GM12878 (cell line): ENCODE data around the gene PTH. TPM values are rescaled to one million over a fixed set of nuclear protein-coding genes. Genes with fewer than 3 reads are reported as not detected.

Experiments
- CBX3 ChIP-seq: fragments of 200-600 bp; sonication (generic); IDR thresholded peaks from 2 replicates; pipeline ENCODE4 v1.6.1; 2016; ENCODE audit warnings: low read depth, borderline replicate concordance
- CREM ChIP-seq: IDR thresholded peaks from 2 replicates; pipeline ENCODE4 v1.6.1; 2014; ENCODE audit warnings: antibody characterized with exemption, low read depth
- ESRRA ChIP-seq: IDR thresholded peaks from 2 replicates; pipeline ENCODE4 v1.6.1; 2012; ENCODE audit warnings: mild to moderate bottlenecking, low read length, improper control_type of control experiment
- FOS ChIP-seq: IDR thresholded peaks from 3 replicates; pipeline ENCODE4 v1.6.1; 2011; ENCODE audit warnings: borderline replicate concordance; ENCODE audit not compliant: insufficient read length; ENCODE audit errors: extremely low read depth
- HDAC2 ChIP-seq: fragments of 200-600 bp; sonication (generic); IDR thresholded peaks from 2 replicates; pipeline ENCODE4 v1.6.1; 2017
- IKZF2 ChIP-seq, 2 experiments: fragments of 450-650 bp; IDR thresholded peaks; 2 replicates each; pipeline ENCODE4 v1.6.1; 2017; ENCODE audit warnings: mild to moderate bottlenecking in 2 of 2, moderate library complexity in 2 of 2
- JUND ChIP-seq: IDR thresholded peaks from 2 replicates; pipeline ENCODE4 v1.6.1; 2012; ENCODE audit warnings: low read depth, mild to moderate bottlenecking, low read length, improper control_type of control experiment, moderate library complexity
- KLF5 ChIP-seq: fragments of 450-650 bp; IDR thresholded peaks from 2 replicates; pipeline ENCODE4 v1.6.1; 2014; ENCODE audit warnings: mild to moderate bottlenecking; ENCODE audit not compliant: partially characterized antibody
- LARP7 ChIP-seq: fragments of 450-650 bp; IDR thresholded peaks from 2 replicates; pipeline ENCODE4 v1.6.1; 2017; ENCODE audit warnings: mild to moderate bottlenecking
- NR2F1 ChIP-seq: fragments of 450-650 bp; conservative IDR thresholded peaks from 2 replicates; pipeline ENCODE4 v1.6.1; 2017; ENCODE audit warnings: mild to moderate bottlenecking
- NRF1 ChIP-seq: conservative IDR thresholded peaks from 2 replicates; pipeline ENCODE4 v1.6.1; 2011; ENCODE audit warnings: mild to moderate bottlenecking, low read depth, low read length, improper control_type of control experiment
- SIX5 ChIP-seq: IDR thresholded peaks from 2 replicates; pipeline ENCODE4 v1.6.1; 2011; ENCODE audit warnings: mild to moderate bottlenecking, low read depth, low read length, moderate library complexity; ENCODE audit not compliant: severe bottlenecking
- STAT1 ChIP-seq: fragments of 450-650 bp; conservative IDR thresholded peaks from 2 replicates; pipeline ENCODE4 v1.6.1; 2014; ENCODE audit warnings: antibody characterized with exemption, mild to moderate bottlenecking
- STAT3 ChIP-seq: IDR thresholded peaks from 2 replicates; pipeline ENCODE4 v1.6.1; 2011; ENCODE audit warnings: low read depth, low read length, improper control_type of control experiment
- TARDBP ChIP-seq: IDR thresholded peaks from 2 replicates; pipeline ENCODE4 v1.6.1; 2016; ENCODE audit warnings: borderline replicate concordance
- TCF12 ChIP-seq: IDR thresholded peaks from 2 replicates; pipeline ENCODE4 v1.6.1; 2011; ENCODE audit warnings: low read depth, mild to moderate bottlenecking, low read length
- polyA plus RNA-seq, 11 experiments: library from polyadenylated mRNA; depleted of rRNA in 4 of 11; unstranded in 6 of 11; stranded (reverse) in 5 of 11; fragments of >200 nt; fragmentation: Nextera tagmentation in 4 of 11; fragmentation: Illumina TruSeq in 1 of 11; extraction: Ambion mirVana in 4 of 11; extraction: Trizol in 1 of 11; gene quantifications; 1 replicate in 1 of 11; 2 replicates in 10 of 11; pipeline versions ENCODE4 v1.2.1 to v1.2.3, GENCODE V29; 2011 to 2016; ENCODE audit warnings: inconsistent platforms in 2 of 11, missing spikeins in 2 of 11, low read depth in 1 of 11
- total RNA-seq, 4 experiments: library from RNA; depleted of rRNA in 3 of 4; stranded (reverse); fragments of >200 nt in 3 of 4; fragmentation: Illumina TruSeq in 1 of 4; extraction: Trizol in 1 of 4; gene quantifications; 2 replicates each; pipeline versions ENCODE4 v1.2.1 to v1.2.3, GENCODE V29; 2013 to 2021
- TF ChIP-seq, protein P1 (sequence below), 3 experiments: IDR thresholded peaks in 2 of 3; conservative IDR thresholded peaks in 1 of 3; 2 replicates each; pipeline ENCODE4 v1.5.1; 2011; ENCODE audit warnings: low read depth in 3 of 3, low read length in 3 of 3, mild to moderate bottlenecking in 3 of 3, control low read depth in 2 of 3, moderate library complexity in 2 of 3, inconsistent platforms in 1 of 3, mixed read lengths in 1 of 3; ENCODE audit not compliant: control insufficient read depth in 2 of 3, insufficient read depth in 1 of 3; ENCODE audit errors: extremely low read depth in 1 of 3
- TF ChIP-seq, protein P2 (sequence below): IDR thresholded peaks from 2 replicates; pipeline ENCODE4 v1.6.1; 2011; ENCODE audit warnings: borderline replicate concordance, low read depth, mild to moderate bottlenecking, moderate library complexity, mixed read lengths, low read length; ENCODE audit not compliant: insufficient read depth; ENCODE audit errors: extremely low read length
- TF ChIP-seq, protein P3 (sequence below): fragments of 150-350 bp; IDR thresholded peaks from 2 replicates; pipeline ENCODE4 v1.6.1; 2014; ENCODE audit warnings: mild to moderate bottlenecking, low read depth, low read length
- TF ChIP-seq, protein P4 (sequence below): fragments of 450-650 bp; formaldehyde crosslinking; IDR thresholded peaks from 2 replicates; pipeline ENCODE4 v1.5.0; 2022; ENCODE audit warnings: mild to moderate bottlenecking, missing genetic modification characterization
- TF ChIP-seq, protein P5 (sequence below): fragments of 450-650 bp; IDR thresholded peaks from 2 replicates; pipeline ENCODE4 v1.6.1; 2017; ENCODE audit warnings: low read depth, mild to moderate bottlenecking, moderate library complexity

PTH gene
- total and polyA plus RNA-seq, 10 of the 15 experiments (the other 5 are each of a cell fraction or from before 2014, with no cell fraction given) = not detected

DNA sequence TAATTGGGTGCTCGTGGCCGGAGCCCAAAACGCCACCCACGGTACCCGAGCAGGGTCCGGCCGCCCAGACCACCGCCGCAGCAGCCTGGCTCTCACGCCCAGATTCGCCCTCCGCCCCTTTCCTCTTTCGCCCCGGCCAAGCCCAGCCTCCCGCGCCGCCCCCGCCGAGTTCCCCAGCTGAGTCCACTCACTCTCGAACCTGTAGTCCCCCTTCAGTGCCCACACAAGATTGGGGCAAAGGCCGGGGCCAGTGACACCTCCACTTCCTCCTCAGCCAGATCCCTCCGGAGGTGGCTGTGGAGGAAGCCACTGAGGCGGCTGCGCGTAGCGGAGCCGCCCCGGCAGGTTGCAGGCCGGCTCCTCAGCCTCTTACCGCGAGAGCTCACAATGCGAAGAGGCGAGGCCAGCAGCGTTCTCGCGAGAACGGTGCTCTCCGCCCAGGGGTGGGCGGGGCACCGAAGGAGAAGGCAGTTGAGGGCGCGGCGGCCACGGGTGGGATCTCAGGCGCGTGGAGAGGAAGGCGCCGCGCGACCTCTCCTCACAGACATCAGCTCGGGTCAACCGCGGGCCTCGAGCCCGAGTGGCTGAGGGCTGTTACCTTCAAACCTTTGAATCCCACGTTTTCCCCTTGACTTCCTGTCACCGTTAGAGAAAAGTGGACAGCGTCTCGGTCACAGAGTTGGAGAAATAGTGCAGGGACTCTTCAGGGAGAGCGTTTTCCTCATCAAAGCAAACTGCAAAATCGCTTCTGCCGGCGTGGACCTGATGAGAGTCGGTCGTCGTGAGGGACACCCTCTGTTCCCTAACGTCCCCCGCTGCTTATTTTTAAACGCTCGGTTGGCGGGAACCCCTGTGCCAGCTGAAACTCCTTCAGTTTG, 32.7 kb downstream of the PTH start, which contains the start of gene BTBD10 (continued):
- TF ChIP-seq IKZF2 (IDR thresholded peaks at IDR 0.05) (no peak; a peak in 1 of 4 replicates), STAT3 (no peak), LARP7 (peak; percentile 13), ESRRA (no peak), CBX3 (no peak), JUND (no peak), TCF12 (no peak), TARDBP (no peak), NRF1 (peak; percentile 42; the same call in 1 of the 2 replicates), SIX5 (no peak), KLF5 (peak; percentile 18), CREM (no peak; the same call in 1 of the 2 replicates), STAT1 (no peak; the same call in 1 of the 2 replicates), HDAC2 (no peak), NR2F1 (peak; percentile 45), FOS (no peak)
- TF ChIP-seq, protein P1, sequence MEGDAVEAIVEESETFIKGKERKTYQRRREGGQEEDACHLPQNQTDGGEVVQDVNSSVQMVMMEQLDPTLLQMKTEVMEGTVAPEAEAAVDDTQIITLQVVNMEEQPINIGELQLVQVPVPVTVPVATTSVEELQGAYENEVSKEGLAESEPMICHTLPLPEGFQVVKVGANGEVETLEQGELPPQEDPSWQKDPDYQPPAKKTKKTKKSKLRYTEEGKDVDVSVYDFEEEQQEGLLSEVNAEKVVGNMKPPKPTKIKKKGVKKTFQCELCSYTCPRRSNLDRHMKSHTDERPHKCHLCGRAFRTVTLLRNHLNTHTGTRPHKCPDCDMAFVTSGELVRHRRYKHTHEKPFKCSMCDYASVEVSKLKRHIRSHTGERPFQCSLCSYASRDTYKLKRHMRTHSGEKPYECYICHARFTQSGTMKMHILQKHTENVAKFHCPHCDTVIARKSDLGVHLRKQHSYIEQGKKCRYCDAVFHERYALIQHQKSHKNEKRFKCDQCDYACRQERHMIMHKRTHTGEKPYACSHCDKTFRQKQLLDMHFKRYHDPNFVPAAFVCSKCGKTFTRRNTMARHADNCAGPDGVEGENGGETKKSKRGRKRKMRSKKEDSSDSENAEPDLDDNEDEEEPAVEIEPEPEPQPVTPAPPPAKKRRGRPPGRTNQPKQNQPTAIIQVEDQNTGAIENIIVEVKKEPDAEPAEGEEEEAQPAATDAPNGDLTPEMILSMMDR (IDR thresholded peaks at IDR 0.05 in 2 of 3, conservative IDR thresholded peaks at IDR 0.05 in 1 of 3; ENCODE audit: control insufficient read depth in 2 of 3, extremely low read depth in 1 of 3, insufficient read depth in 1 of 3, low read depth in 3 of 3, low read length in 3 of 3) = no peak
- TF ChIP-seq, protein P2, sequence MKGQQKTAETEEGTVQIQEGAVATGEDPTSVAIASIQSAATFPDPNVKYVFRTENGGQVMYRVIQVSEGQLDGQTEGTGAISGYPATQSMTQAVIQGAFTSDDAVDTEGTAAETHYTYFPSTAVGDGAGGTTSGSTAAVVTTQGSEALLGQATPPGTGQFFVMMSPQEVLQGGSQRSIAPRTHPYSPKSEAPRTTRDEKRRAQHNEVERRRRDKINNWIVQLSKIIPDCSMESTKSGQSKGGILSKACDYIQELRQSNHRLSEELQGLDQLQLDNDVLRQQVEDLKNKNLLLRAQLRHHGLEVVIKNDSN = no peak
- TF ChIP-seq, protein P3, sequence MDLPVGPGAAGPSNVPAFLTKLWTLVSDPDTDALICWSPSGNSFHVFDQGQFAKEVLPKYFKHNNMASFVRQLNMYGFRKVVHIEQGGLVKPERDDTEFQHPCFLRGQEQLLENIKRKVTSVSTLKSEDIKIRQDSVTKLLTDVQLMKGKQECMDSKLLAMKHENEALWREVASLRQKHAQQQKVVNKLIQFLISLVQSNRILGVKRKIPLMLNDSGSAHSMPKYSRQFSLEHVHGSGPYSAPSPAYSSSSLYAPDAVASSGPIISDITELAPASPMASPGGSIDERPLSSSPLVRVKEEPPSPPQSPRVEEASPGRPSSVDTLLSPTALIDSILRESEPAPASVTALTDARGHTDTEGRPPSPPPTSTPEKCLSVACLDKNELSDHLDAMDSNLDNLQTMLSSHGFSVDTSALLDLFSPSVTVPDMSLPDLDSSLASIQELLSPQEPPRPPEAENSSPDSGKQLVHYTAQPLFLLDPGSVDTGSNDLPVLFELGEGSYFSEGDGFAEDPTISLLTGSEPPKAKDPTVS = no peak
- TF ChIP-seq, protein P4, sequence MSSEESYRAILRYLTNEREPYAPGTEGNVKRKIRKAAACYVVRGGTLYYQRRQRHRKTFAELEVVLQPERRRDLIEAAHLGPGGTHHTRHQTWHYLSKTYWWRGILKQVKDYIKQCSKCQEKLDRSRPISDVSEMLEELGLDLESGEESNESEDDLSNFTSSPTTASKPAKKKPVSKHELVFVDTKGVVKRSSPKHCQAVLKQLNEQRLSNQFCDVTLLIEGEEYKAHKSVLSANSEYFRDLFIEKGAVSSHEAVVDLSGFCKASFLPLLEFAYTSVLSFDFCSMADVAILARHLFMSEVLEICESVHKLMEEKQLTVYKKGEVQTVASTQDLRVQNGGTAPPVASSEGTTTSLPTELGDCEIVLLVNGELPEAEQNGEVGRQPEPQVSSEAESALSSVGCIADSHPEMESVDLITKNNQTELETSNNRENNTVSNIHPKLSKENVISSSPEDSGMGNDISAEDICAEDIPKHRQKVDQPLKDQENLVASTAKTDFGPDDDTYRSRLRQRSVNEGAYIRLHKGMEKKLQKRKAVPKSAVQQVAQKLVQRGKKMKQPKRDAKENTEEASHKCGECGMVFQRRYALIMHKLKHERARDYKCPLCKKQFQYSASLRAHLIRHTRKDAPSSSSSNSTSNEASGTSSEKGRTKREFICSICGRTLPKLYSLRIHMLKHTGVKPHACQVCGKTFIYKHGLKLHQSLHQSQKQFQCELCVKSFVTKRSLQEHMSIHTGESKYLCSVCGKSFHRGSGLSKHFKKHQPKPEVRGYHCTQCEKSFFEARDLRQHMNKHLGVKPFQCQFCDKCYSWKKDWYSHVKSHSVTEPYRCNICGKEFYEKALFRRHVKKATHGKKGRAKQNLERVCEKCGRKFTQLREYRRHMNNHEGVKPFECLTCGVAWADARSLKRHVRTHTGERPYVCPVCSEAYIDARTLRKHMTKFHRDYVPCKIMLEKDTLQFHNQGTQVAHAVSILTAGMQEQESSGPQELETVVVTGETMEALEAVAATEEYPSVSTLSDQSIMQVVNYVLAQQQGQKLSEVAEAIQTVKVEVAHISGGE (CRISPR knock-in tag) = no peak
- TF ChIP-seq, protein P5, sequence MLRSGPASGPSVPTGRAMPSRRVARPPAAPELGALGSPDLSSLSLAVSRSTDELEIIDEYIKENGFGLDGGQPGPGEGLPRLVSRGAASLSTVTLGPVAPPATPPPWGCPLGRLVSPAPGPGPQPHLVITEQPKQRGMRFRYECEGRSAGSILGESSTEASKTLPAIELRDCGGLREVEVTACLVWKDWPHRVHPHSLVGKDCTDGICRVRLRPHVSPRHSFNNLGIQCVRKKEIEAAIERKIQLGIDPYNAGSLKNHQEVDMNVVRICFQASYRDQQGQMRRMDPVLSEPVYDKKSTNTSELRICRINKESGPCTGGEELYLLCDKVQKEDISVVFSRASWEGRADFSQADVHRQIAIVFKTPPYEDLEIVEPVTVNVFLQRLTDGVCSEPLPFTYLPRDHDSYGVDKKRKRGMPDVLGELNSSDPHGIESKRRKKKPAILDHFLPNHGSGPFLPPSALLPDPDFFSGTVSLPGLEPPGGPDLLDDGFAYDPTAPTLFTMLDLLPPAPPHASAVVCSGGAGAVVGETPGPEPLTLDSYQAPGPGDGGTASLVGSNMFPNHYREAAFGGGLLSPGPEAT = no peak
